Ovary (tissue), 3 donors: ENCODE measurements around the gene ZNF532.

Experiments used
- CTCF ChIP-seq, 3 donors: fragments of 450-650 bp in 2 of 3; fragments of 200-600 bp in 1 of 3; IDR thresholded peaks; one replicate each; pipeline versions ENCODE4 v1.5.1 to v1.8.0; 2016 to 2022; ENCODE audit warnings: antibody characterized with exemption in 3 of 3, mild to moderate bottlenecking in 1 of 3
- POLR2A ChIP-seq: fragments of 450-650 bp; IDR thresholded peaks from one replicate; pipeline ENCODE4 v1.6.1; 2017; ENCODE audit warnings: antibody characterized with exemption, mild to moderate bottlenecking, moderate library complexity
- donor health status: DM: no; HTN: no; CAD: no.

- TF ChIP-seq CTCF (IDR thresholded peaks at IDR 0.05) (no peak), POLR2A (no peak)
These were observed 149.1 kb downstream of the ZNF532 start for GRCh38 chr18:59013744-59014143.
